Keratinocyte (primary cell): Measurements from ENCODE around the gene AP3B1.

ENCODE experiments used
- CTCF ChIP-seq, 3 experiments: IDR thresholded peaks in 1 of 3; conservative IDR thresholded peaks in 1 of 3; optimal IDR thresholded peaks in 1 of 3; 2 replicates in 2 of 3; 3 replicates in 1 of 3; pipeline versions ENCODE3 to v1.5.1; 2011; ENCODE audit warnings: low read length in 3 of 3, mild to moderate bottlenecking in 3 of 3, moderate library complexity in 2 of 3, control low read depth in 1 of 3, inconsistent platforms in 1 of 3; ENCODE audit not compliant: insufficient read depth in 2 of 3; ENCODE audit errors: extremely low read depth in 1 of 3
- EZH2 ChIP-seq: IDR thresholded peaks from one replicate; pipeline ENCODE4 v1.6.1; 2012; ENCODE audit warnings: inconsistent platforms, mild to moderate bottlenecking, low read length, moderate library complexity

DNA sequence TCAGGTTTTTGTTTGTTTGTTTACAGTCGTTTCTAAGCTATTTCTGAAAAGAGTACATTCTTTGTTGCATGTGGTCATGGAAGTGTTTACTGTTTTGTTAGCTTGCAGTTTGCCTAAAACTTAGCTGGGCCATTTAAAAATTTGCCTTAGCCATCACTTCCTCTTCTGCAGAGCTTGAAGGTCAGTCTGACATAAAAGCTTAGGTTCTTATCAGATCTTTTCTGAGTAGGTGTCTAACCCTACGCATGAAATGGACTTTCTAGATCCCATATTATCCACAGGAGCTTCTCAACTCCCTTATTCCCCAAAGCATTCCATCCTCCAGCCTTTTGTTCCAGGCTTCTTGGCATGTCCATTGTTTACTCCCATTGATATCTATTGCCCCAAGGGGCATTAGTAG is 90.3 kb downstream of the AP3B1 start:
- TF ChIP-seq CTCF (optimal IDR thresholded peaks at IDR 0.05 in 1 of 3, IDR thresholded peaks at IDR 0.05 in 1 of 3, conservative IDR thresholded peaks at IDR 0.05 in 1 of 3; ENCODE audit: extremely low read depth in 1 of 3, insufficient read depth in 2 of 3, low read length in 3 of 3) (no peak), EZH2 (no peak)
